ENCODE measurements around the gene TTLL4. TPM values are rescaled to one million over a fixed set of nuclear protein-coding genes. Genes with fewer than 3 reads are reported as not detected.

TTLL4 gene
- total and polyA plus RNA-seq, 5 donors from 2014 or later: 4.1 to 19.0 (median 4.8) TPM

DNA sequence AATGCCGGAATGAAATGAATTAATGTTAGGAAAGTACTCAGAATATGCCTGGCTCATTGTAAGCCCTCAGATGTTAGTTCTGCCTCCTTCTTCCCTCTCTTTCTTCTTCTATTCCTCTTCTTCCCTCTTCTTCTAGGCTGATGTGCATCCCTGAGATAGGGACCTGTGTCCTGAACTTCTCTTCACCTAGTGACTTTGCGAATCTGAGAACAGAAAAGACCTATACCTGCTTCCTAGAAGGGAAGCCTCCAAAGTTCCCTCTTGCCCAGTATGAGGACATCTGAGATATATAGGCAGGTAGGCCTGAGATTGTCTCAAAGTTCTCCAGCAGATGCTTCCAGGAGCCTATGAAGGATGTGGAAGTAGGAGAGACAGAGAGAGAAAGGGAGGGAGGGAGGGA, 63.2 kb downstream of the TTLL4 start:
- Mint-ChIP-seq H3K4me3 (no peak overlapping the region), H3K4me1 (no peaks in the 10 kb centered on the region), H3K27ac (no peak overlapping the region), H3K27me3 (peaks cover 14% of the 10 kb centered on the region), H3K36me3 (peaks cover 11% of the 10 kb centered on the region), H3K9me3 (peaks cover 4 to 15% (median 9%) of the 10 kb centered on the region in 7 donors)
- ATAC-seq (ENCODE audit: low read depth in 2 of 2) (no peak), DNase-seq (no peak)
- Histone ChIP-seq H3K36me3 (ENCODE audit: control insufficient read depth, insufficient read depth, low read length) (no peaks in the 10 kb centered on the region), H3K4me1 (ENCODE audit: control insufficient read depth, insufficient read depth, low read length, poor library complexity, severe bottlenecking) (no peaks in the 10 kb centered on the region), H3K4me3 (ENCODE audit: low read depth, low read length) (no peak overlapping the region), H3K9me3 (ENCODE audit: control insufficient read depth in 2 of 2, low read length in 2 of 2) (peaks cover 0 to 18% of the 10 kb centered on the region in 2 experiments), H3K27me3 (ENCODE audit: control insufficient read depth, insufficient read depth, low read length) (no peaks in the 10 kb centered on the region), H3K27ac (ENCODE audit: insufficient read depth, low read length, poor library complexity, severe bottlenecking) (no peak overlapping the region)

DNA sequence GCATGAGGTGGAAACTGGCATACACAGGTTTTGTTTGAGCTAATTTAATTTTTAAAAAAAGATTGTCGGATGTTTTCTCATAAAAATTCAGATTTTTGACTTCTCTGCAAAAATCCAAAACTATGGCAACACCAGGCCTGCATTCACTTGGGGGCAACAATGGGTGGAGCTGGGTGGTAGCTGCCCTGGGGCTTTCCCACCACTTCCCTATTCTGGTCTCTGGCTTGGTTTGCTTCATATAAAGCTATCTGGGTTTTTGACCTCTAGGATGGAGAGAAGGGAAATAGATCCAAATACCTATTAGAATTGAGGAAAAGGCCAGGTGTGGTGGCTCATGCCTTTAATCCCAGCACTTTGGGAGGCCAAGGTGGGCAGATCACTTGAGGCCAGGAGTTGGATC, 65.9 kb downstream of the TTLL4 start:
- H3K4me3 Mint-ChIP-seq: no peak overlapping the region
- ATAC-seq (ENCODE audit: low read depth in 2 of 2) (no peak), DNase-seq (no peak)
- Histone ChIP-seq H3K9me3 (ENCODE audit: control insufficient read depth in 2 of 2, low read length in 2 of 2) (peaks cover 0 to 18% of the 10 kb centered on the region in 2 experiments), H3K36me3 (ENCODE audit: control insufficient read depth, insufficient read depth, low read length) (no peaks in the 10 kb centered on the region), H3K27me3 (ENCODE audit: control insufficient read depth, insufficient read depth, low read length) (peaks cover 7% of the 10 kb centered on the region), H3K4me3 (ENCODE audit: low read depth, low read length) (no peak overlapping the region), H3K27ac (ENCODE audit: insufficient read depth, low read length, poor library complexity, severe bottlenecking) (no peak overlapping the region), H3K4me1 (ENCODE audit: control insufficient read depth, insufficient read depth, low read length, poor library complexity, severe bottlenecking) (peaks cover 4% of the 10 kb centered on the region)
- H3K9me3 Mint-ChIP-seq: peaks cover 5 to 15% (median 10%) of the 10 kb centered on the region in 7 donors
- H3K4me1 Mint-ChIP-seq: peaks cover 0 to 7% (median 2%) of the 10 kb centered on the region in 4 donors
- peaks cover 32% of the 10 kb centered on the region for H3K27me3 Mint-ChIP-seq
- no peak overlapping the region for H3K27ac Mint-ChIP-seq
- H3K36me3 Mint-ChIP-seq: peaks cover 8% of the 10 kb centered on the region

DNA sequence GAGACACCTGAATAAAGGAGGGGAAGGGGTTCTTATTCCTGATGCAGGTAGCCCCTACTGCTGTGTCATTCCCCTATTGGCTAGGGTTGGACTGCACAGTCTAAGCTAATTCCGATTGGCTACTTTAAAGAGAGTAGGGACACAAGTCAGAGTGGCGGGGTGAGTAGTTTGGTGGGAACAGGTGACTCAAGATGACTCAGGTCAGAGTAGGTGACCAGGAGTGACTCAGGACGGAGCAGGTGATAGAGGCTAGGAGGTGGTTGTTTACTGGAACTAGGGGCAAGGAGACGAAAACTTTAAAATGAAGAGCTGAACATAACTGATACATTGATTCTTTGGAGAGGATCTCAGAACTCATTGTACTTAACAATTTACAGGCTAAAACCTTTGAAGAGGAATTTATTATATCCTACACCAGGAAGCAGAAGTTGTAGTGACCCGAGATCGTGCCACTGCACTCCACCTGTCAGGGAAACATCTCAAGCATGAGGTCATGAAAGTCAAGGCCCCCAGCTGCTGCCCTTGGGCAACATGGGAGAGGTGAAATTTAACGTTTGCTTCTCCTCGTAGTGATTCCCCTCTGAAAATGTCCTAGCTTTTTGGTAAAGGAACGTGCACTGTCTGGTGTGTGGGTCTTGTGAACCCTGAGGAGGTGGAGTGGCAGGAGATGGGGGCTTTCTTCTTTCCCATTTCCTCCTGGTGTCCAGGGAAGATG, 66.8 kb downstream of the TTLL4 start:
- peaks cover 4% of the 10 kb centered on the region for H3K36me3 Mint-ChIP-seq

GRCh38 chr2:218780046-218780445, 69.4 kb downstream of the TTLL4 start:
- Histone ChIP-seq H3K27me3 (ENCODE audit: control insufficient read depth, insufficient read depth, low read length) (peaks cover 23% of the 10 kb centered on the region), H3K27ac (ENCODE audit: insufficient read depth, low read length, poor library complexity, severe bottlenecking) (no peak overlapping the region), H3K36me3 (ENCODE audit: control insufficient read depth, insufficient read depth, low read length) (no peaks in the 10 kb centered on the region), H3K9me3 (ENCODE audit: control insufficient read depth in 2 of 2, low read length in 2 of 2) (peaks cover 0 to 18% of the 10 kb centered on the region in 2 experiments), H3K4me1 (ENCODE audit: control insufficient read depth, insufficient read depth, low read length, poor library complexity, severe bottlenecking) (peaks cover 7% of the 10 kb centered on the region), H3K4me3 (ENCODE audit: low read depth, low read length) (no peak overlapping the region)
- Mint-ChIP-seq H3K4me1 (peaks cover 0 to 11% (median 3%) of the 10 kb centered on the region in 4 donors), H3K36me3 (peaks cover 10% of the 10 kb centered on the region), H3K27me3 (peaks cover 59% of the 10 kb centered on the region), H3K9me3 (peaks cover 3 to 15% (median 8%) of the 10 kb centered on the region in 7 donors), H3K4me3 (no peak overlapping the region), H3K27ac (no peak overlapping the region)
- DNase-seq: no peak
- no peak for ATAC-seq (ENCODE audit: low read depth in 2 of 2)

More for the DNA sequence above, 66.8 kb downstream of the TTLL4 start:
- H3K27me3 Mint-ChIP-seq: peaks cover 38% of the 10 kb centered on the region
- no peak for ATAC-seq (ENCODE audit: low read depth in 2 of 2)
- H3K9me3 ChIP-seq (ENCODE audit: control insufficient read depth in 2 of 2, low read length in 2 of 2): peaks cover 0 to 18% of the 10 kb centered on the region in 2 experiments
- H3K36me3 ChIP-seq (ENCODE audit: control insufficient read depth, insufficient read depth, low read length): no peaks in the 10 kb centered on the region
- H3K9me3 Mint-ChIP-seq: peaks cover 5 to 15% (median 10%) of the 10 kb centered on the region in 7 donors
- H3K4me1 Mint-ChIP-seq: peaks cover 0 to 10% (median 3%) of the 10 kb centered on the region in 4 donors
- DNase-seq: no peak
- no peak overlapping the region for H3K4me3 Mint-ChIP-seq
- H3K27ac ChIP-seq (ENCODE audit: insufficient read depth, low read length, poor library complexity, severe bottlenecking): no peak overlapping the region
- no peak overlapping the region for H3K4me3 ChIP-seq (ENCODE audit: low read depth, low read length)
- no peak overlapping the region for H3K27ac Mint-ChIP-seq
- peaks cover 7% of the 10 kb centered on the region for H3K4me1 ChIP-seq (ENCODE audit: control insufficient read depth, insufficient read depth, low read length, poor library complexity, severe bottlenecking)
- H3K27me3 ChIP-seq (ENCODE audit: control insufficient read depth, insufficient read depth, low read length): peaks cover 8% of the 10 kb centered on the region

GRCh38 chr2:218780851-218781690, 70.4 kb downstream of the TTLL4 start:
- no peak overlapping the region for H3K4me3 ChIP-seq (ENCODE audit: low read depth, low read length)
- no peak for DNase-seq
- H3K27ac Mint-ChIP-seq: no peak overlapping the region
- H3K4me1 Mint-ChIP-seq: peaks cover 0 to 11% (median 3%) of the 10 kb centered on the region in 4 donors
- no peak for ATAC-seq (ENCODE audit: low read depth in 2 of 2)
- H3K36me3 Mint-ChIP-seq: peaks cover 10% of the 10 kb centered on the region
- no peak overlapping the region for H3K27ac ChIP-seq (ENCODE audit: insufficient read depth, low read length, poor library complexity, severe bottlenecking)
- peaks cover 69% of the 10 kb centered on the region for H3K27me3 Mint-ChIP-seq
- peak overlapping the region in 1 of 4 donors; percentile 31 for H3K4me3 Mint-ChIP-seq
- peaks cover 24% of the 10 kb centered on the region for H3K27me3 ChIP-seq (ENCODE audit: control insufficient read depth, insufficient read depth, low read length)
- peaks cover 7% of the 10 kb centered on the region for H3K4me1 ChIP-seq (ENCODE audit: control insufficient read depth, insufficient read depth, low read length, poor library complexity, severe bottlenecking)
- H3K36me3 ChIP-seq (ENCODE audit: control insufficient read depth, insufficient read depth, low read length): no peaks in the 10 kb centered on the region
- peaks cover 3 to 13% (median 8%) of the 10 kb centered on the region in 7 donors for H3K9me3 Mint-ChIP-seq
- peaks cover 0 to 18% of the 10 kb centered on the region in 2 experiments for H3K9me3 ChIP-seq (ENCODE audit: control insufficient read depth in 2 of 2, low read length in 2 of 2)

DNA sequence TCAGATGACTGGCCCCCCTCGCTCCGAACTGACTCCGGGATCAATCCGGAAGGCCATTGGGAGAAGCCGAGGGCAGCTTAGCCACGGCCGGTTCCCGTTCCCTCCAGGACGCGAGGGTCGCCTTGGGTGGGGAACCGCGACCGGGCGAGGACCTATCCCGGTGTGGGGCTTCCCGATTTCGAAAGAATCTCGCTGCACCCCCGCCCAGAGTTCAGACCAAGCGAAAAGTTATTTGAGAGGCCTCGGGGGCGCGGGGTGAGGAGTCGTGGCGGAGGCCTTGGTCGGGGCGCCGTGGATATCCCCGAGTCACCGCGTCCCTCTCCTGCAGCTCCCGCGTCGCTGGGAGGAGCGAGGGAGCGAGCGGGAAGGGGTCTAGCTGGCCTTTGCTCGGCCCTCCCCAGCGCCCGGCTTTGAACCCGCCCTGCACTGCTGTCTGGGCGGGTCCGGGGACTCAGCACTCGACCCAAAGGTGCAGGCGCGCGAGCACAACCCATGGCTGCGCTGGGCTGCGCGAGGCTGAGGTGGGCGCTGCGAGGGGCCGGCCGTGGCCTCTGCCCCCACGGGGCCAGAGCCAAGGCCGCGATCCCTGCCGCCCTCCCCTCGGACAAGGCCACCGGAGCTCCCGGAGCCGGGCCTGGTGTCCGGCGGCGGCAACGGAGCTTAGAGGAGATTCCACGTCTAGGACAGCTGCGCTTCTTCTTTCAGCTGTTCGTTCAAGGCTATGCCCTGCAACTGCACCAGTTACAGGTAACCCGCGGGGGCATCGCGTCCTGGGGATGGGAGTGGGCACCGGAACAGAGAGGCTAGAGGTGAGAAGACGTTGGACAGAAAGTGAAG, 71.3 kb downstream of the TTLL4 start, which contains the start of gene CYP27A1:
CYP27A1 (plus strand) TSS at position 457 of the 837 bp plus-strand sequence; CDS start at position 493, 36 bp downstream.
- Histone ChIP-seq H3K27ac (ENCODE audit: insufficient read depth, low read length, poor library complexity, severe bottlenecking) (no peak within 1 kb of the TSS), H3K9me3 (ENCODE audit: control insufficient read depth in 2 of 2, low read length in 2 of 2) (peaks cover 0 to 10% of the 10 kb centered on the region in 2 experiments), H3K4me1 (ENCODE audit: control insufficient read depth, insufficient read depth, low read length, poor library complexity, severe bottlenecking) (peaks cover 7% of the 10 kb centered on the region), H3K27me3 (ENCODE audit: control insufficient read depth, insufficient read depth, low read length) (peaks cover 26% of the 10 kb centered on the region), H3K4me3 (ENCODE audit: low read depth, low read length) (no peak within 1 kb of the TSS), H3K36me3 (ENCODE audit: control insufficient read depth, insufficient read depth, low read length) (no peaks in the 10 kb centered on the region)
- Mint-ChIP-seq H3K4me3 (peak within 1 kb of the TSS in 1 of 4 donors; percentile 31), H3K36me3 (peaks cover 10% of the 10 kb centered on the region), H3K4me1 (peaks cover 0 to 11% (median 3%) of the 10 kb centered on the region in 4 donors), H3K27ac (peak within 1 kb of the TSS in 1 of 3 donors; percentile 91), H3K27me3 (peaks cover 71% of the 10 kb centered on the region), H3K9me3 (peaks cover 3 to 8% (median 7%) of the 10 kb centered on the region in 7 donors)
- DNase-seq (no peak), ATAC-seq (ENCODE audit: low read depth in 2 of 2) (no peak)

- ATAC-seq (ENCODE audit: low read depth in 2 of 2): no peak
- H3K4me3 Mint-ChIP-seq: no peak overlapping the region
- H3K4me1 Mint-ChIP-seq: peaks cover 0 to 11% (median 3%) of the 10 kb centered on the region in 4 donors
- no peak for DNase-seq
- peak overlapping the region in 1 of 3 donors; percentile 91 for H3K27ac Mint-ChIP-seq
- Histone ChIP-seq H3K9me3 (ENCODE audit: control insufficient read depth in 2 of 2, low read length in 2 of 2) (peaks cover 0 to 5% of the 10 kb centered on the region in 2 experiments), H3K27me3 (ENCODE audit: control insufficient read depth, insufficient read depth, low read length) (peaks cover 28% of the 10 kb centered on the region), H3K36me3 (ENCODE audit: control insufficient read depth, insufficient read depth, low read length) (no peaks in the 10 kb centered on the region), H3K4me1 (ENCODE audit: control insufficient read depth, insufficient read depth, low read length, poor library complexity, severe bottlenecking) (peaks cover 7% of the 10 kb centered on the region), H3K27ac (ENCODE audit: insufficient read depth, low read length, poor library complexity, severe bottlenecking) (no peak overlapping the region), H3K4me3 (ENCODE audit: low read depth, low read length) (no peak overlapping the region)
- peaks cover 6% of the 10 kb centered on the region for H3K36me3 Mint-ChIP-seq
- peaks cover 72% of the 10 kb centered on the region for H3K27me3 Mint-ChIP-seq
- peaks cover under 1 to 4% (median 2%) of the 10 kb centered on the region in 7 donors for H3K9me3 Mint-ChIP-seq
Observed at GRCh38 chr2:218782528-218782844, 71.9 kb downstream of the TTLL4 start.
